RPMI7951 (cell line): ENCODE data around the gene CD99. TPM values are rescaled to one million over a fixed set of nuclear protein-coding genes. Genes with fewer than 3 reads are reported as not detected.
A peak's percentile ranks its signal among the peaks of the same experiment; 100 is the strongest.

Experiments
- DNase-seq: peaks from one replicate; pipeline ENCODE4 v3.0.0-alpha.2; 2012; ENCODE audit warnings: low read depth
- total RNA-seq: library from RNA; depleted of rRNA; stranded (reverse); fragments of >200 nt; shearing (Covaris generic); gene quantifications from 2 replicates; pipeline ENCODE4 v1.2.3, GENCODE V29; 2014; rRNA removed

The CD99 gene, protein sequence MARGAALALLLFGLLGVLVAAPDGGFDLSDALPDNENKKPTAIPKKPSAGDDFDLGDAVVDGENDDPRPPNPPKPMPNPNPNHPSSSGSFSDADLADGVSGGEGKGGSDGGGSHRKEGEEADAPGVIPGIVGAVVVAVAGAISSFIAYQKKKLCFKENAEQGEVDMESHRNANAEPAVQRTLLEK
- total RNA-seq: 444 and 519 TPM in 2 replicates

DNA sequence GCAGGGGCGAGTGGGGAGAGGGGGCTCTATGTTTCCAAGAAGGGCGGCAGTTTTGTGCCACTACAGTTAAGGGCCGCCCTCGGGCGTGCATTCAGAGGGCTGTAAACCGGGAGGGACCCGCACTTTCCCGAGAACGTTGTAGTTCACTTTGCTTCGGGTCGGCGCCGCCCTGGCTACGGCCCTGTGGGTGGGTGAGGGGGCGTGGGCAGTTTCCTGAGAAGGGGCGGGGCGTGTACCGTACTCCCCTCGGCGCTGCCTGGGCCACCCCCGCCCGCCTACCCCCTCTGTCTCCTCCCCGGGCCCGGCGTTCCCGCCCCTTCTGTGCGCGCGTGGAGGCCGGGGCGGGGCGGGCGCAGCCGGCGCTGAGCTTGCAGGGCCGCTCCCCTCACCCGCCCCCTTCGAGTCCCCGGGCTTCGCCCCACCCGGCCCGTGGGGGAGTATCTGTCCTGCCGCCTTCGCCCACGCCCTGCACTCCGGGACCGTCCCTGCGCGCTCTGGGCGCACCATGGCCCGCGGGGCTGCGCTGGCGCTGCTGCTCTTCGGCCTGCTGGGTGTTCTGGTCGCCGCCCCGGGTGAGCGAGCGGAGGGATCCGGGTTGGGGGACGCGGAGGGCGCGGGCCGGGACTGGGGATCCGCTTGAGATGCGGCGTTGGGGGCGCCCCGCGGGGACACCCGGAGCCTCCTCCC, at the start of gene CD99:
Gene CD99 (plus strand): TSS at position 440 of the 687 bp plus-strand sequence. CDS start 66 bp downstream, at position 506.
- peak; percentile 90 for DNase-seq

DNA sequence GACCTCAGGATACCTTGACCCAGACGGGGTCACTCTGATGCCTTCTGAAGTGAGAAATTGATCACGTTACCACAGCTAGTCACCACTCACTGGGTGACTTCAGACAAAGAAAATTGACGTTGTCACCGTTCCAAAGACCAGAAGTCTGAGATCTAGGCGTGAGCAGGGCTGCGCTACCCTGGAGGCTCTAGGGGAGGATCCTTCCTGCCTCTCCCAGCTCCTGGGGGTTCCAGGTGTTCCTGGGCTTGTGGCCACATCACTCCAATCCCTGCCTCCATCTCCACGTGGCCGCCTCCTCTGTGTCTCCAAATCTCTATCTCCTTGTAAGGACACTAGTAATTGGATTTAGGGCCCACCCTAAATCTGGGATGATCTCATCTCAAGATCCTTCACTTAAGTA, 48.9 kb upstream of the CD99 start:
- no peak for DNase-seq

DNA sequence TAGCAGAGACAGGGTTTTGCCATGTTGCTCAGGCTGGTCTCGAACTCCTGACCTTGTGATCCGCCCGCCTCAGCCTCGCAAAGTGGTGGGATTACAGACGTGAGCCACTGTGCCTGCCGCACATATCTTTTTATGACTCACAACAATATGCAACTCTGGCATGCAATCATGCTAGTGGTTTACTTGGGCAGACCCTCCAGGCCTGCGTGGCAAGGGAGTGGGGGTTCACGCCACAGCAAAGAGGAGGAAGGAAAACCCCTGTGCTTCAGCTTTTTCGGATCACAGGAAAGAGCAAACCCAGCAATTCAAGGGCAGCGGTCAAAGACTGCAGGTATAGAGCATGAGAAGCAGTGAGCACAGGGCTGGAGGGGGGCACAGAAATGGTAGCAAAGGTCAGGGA, 48.3 kb upstream of the CD99 start:
- no peak for DNase-seq

DNA sequence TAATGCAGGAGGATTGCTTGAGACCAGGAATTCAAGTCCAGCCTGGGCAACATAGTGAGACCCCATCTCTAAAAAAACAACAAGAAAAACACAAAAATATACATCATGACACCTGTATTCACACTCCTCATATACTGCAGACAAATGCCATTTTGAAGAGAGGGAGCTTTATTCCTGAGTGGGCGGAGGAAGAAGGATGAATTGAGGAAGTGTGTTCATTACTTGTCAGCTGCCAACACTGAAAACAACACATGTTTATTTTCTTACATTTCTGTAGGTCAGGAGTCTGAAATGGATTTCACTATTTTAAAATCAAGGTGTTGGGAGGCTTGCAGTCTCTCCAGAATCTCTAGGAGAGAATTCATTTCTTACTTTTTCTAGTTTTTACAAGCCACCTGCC, 47.2 kb upstream of the CD99 start:
- DNase-seq: no peak

DNA sequence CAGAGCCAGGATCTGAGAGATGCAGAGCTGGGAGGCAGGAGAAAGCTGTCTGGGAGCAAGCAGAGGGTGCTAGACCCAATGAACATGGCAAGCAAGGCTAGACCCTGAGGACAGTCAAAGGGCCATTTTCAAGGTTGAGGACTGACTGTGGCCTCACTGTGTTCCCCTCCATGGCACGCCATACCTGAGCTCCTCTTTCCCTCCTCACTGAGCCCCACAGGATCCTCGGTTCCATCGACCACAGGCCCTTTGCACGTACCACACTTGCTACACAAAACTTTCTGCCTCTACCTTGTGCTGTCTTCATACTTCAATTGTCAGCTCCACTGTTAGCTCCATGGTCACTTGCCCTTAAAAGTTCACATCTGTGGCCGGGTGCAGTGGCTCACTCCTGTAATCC, 45.5 kb upstream of the CD99 start:
- DNase-seq: no peak

DNA sequence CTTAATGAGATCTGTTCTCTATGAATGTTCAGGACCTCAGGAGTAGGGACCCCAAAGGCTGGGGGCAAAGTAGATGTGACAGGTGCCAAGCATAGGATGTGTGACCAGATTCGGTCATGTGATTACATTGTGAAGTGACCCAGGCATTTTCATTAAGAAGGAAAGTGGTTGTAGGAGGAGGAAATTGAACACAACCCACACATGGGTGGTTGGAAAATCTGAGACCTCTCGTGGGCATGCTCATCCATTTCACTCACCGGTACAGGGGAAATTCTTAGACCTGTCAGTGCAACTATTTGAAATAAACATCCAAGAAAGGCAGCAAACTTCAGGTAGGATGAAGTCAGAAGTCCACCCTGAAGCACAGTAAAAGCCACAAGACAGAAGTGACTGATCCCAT, 43.5 kb upstream of the CD99 start:
- no peak for DNase-seq

DNA sequence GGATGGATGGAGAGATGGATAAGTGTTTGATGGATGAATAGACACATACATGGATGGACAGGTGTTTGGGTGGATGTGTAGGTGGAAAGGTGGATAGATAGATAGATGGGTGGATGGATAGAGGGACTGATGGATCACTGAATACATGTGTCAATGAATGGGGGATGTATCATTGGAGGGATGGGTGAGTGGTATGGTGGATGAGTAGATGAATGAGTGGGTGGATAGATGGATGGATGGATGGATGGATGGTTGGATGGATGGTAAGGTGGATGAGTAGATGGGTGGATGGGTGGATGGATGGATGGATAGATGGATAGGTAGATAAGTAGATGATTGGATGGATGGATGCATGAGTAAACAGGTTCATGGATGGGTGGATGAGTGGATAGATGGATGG, 41.1 kb upstream of the CD99 start:
- no peak for DNase-seq

DNA sequence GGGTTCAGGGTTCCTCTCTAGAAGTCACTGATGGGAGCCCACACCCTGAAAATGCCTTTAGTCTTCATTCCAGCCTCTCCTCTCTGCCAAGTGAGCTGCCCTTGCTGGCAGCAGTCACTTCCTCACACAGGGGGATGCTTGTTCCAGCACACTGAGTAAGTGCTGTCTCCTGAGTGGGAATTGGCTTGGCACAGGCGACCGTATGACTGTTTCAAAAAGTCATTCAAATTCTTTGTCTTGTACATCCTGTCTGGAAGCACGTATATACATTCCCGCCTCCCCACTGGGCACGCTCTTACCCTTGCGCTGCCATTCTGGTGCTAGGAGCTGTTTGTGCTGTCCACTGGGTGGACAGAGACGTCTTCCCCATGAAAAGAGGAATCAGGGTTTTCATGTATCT, 40.2 kb upstream of the CD99 start:
- peak; percentile 14 for DNase-seq

DNA sequence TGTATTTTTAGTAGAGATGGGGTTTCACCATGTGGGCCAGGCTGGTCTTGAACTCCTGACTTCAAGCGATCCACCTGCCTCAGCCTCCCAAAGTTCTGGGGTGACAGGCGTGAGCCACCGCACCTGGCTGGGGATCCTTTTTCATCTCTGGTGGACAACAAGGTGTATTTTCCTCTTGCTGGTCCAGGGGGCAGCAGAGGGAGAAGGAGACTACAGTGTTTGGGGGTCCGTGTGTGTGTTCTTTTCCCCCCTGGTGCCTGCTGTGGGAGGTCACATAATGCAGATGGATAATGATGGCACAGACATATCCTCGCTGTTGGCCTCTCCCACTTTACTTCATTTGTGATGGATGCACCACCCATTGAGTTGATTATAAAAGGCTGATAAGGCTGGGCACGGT, 39.0 kb upstream of the CD99 start:
- no peak for DNase-seq

DNA sequence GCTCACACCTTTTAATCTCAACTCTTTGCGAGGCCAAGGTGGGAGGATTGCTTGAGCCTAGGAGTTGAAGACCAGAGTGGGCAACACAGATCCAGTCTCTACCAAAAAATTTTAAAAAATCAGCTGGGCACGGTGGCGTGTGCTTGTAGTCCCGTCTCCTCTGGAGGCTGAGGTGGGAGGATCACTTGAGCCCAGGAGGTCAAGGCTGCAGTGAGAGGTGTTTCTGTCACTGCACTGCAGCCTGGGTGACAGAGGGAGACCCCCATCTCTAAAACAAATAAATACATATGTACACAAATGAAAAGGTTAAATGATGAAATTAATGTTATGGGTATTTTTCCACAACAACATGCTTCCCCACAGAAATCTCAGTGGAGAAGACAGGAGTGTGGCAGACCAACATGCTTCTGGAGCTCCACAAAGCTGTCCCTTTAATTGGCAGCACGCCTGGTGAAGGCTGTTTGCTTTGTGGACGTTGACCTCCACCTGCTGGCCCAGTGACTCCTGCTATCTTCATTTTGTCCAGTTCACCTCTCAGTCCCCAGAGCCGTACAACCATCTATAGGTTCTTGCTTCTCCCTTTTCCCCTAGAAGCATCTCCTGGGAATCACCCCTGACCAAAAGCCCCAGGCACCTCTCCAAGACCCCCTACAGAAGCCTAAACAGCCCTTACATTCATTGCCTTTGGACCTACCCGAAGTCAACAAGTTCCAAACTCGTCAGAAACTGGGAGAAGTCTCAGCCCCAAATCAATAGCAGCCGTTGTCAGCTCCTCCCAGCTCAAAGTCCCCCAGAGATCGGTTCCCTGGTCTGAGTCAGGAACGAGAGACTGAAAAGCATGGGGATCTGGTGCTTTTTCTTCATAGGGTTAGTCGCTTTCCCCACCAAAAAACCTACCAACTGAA, 36.4 kb upstream of the CD99 start:
- DNase-seq: no peak

DNA sequence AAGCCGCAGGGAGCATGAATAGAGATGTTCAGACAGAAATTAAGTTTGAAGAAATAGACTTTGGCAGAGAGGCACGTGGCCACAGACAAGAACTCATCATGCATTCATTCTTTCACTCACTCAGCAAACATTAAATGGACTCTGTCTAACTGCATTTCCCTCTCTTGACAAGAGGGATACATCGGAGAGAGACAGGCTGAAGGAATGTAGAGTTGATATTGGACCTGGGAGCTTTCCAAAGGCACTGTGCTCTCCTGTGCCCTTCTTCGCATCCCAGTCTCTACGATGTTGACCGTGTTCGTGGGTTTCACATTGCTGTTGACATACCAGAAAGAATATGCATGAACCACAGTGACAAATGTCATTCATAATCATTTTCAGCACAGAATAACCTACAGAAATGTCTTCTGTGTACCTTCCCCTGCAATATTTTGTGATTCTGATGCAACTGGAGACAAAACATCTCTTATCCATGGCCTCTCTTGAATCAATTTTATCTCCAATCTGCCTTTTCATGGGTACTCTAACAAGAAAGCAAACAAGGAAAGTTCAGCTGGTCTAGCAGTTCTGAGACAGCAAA, 34.7 kb upstream of the CD99 start:
- DNase-seq: no peak

DNA sequence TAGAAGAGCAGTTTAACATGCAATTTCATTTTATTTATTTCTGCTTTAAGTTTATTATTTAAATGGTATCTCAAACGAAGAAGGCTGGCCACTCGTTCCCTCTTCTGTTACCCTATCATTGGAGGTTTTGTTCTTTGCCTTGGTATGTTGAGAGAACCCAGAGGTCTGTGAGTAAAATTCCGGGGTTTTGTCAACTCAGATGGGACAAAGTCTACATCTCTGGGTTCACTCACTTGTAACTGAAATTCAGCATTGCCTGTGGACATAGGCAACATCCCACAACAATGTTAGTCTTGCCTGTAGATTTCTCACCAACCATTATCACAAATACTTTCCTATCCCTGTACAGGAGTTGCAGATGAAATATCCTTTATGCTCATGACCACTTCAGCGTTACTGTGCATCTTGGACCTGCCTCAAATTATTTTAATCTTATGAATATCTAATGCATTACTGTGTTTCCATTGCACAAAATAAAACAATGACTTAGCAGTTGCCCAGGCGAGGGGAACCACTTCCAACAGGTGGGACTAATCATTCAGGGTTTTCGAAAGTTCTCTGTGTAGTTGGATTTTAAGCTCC, 33.5 kb upstream of the CD99 start:
- DNase-seq: no peak

DNA sequence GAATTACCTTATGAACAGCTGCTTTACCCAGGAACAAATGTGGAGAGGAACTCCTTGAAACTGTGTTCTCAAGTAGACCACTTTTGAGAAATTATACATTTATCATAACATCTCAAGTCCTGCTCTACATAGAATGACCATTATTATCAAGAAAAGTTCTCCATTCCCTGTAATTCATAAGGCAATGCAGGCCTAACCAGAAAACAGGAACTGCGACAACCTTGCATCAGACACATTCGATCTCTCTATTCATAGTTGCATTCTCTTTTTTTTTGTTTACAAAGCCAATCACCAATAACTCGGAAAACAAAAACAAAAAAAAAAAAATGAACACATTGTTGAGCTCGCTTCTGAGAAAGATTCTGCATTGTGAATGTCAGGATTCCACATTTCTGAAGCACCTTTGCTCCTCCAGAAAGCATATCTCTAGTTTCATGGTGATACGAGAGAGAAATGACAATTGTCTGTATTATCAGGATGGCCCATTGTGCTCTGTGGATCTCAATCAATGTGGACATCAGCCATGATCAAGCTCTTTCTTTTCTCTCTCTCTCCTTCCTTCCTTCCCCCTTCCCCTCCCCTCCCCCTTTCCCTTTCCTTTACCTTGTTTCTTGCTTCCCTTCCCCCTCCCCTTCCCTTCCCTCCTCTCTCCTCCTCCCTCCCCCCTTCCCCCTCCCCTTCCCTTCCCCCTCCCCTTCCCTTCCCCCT, 32.4 kb upstream of the CD99 start:
- DNase-seq: no peak

DNA sequence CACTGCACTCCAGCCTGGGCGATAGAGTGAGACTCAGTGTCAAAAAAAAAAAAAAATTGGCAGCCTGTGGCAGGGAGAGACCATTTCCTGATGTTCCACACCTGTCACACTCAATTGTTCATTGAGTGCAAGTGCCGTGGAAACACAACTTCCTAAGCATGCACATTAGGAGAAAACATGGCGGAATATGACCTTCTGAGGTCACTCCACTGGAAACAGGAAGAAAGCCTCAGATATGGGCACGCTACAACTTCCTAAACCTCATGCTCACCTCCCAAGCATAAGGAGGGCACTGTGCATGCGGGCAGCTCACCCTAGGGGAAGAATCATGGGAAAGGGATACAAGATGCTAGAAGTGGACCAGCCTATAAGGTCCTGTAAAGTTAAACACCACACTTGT, 28.5 kb upstream of the CD99 start:
- no peak for DNase-seq

DNA sequence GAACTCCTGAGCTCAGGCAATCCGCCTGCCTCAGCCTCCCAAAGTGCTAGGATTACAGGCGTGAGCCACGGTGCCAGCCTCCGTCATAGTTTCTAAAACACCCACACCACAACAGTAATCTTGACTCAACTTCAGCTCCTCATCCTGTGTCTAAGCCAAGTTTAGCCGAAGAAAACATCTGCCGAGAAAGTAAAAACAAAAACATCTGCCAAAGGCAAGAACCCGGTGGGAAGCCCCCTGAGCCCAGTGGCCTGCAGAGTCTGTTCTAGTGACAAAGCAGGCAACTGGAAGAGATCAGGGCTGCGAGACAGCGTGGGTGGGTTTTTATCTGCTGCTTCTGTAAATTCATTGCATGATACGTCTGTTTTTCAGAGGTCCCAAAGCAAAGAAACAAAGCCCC, 26.6 kb upstream of the CD99 start:
- DNase-seq: peak; percentile 16

DNA sequence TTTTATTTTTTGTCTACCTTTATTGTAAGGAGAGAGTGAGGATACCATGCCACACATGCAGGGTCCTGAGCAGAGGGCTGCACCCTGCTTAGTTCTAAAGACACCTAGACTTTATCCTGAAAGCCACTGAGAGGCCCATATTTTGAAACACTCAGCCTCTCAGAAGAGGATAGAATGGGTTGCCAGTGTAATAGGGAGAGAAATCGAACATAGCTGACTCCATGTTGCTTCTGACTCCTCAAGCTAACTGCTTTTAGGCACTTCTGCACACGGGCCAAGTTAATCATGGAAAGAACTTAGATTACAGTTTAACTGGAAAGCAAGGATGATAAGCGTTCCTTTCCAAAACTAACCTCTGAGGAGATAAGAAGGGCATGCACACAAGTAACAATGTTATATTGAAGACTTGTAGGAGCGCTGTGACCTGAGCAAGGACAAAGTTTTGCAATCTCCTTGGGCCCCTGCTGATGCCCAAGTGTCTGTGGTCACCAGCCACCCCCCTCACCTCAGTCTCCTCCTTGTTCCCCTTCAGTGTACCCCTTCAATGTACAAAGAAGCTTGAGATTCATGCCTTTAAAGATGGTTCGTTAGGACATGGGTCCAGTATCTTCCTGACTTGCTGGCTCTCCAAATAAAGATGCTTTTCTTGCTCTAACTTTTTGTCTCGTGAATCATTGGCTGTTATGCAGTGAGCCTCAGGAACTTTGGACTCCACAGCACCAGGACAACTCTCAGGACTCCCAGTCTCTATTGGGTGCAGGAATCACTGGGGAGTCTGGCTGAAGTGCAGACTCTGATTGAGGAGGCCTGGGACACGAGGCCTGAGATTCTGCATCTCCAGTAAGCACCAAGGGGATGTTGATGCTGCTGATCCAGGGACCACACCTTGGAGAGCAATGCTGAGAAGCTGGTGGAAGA, 25.4 kb upstream of the CD99 start:
- DNase-seq: no peak

DNA sequence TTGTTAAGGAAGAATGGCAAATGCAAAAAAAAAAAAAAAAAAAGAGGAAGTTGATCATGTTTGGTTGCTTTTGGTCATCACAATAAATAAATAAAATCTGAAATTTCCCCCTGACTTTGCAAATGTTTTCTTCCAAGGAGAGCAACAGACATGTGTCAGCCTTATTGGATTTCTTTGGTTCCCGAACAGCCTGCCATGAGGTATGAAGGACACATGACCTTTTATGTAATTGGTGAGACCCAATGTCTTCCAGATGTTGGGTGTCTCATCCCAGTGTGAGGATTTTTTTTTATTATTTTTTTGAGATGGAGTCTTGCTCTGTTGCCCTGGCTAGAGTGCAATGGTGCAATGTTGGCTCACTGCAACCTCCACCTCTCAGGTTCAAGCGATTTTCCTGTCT, 24.6 kb upstream of the CD99 start:
- no peak for DNase-seq

DNA sequence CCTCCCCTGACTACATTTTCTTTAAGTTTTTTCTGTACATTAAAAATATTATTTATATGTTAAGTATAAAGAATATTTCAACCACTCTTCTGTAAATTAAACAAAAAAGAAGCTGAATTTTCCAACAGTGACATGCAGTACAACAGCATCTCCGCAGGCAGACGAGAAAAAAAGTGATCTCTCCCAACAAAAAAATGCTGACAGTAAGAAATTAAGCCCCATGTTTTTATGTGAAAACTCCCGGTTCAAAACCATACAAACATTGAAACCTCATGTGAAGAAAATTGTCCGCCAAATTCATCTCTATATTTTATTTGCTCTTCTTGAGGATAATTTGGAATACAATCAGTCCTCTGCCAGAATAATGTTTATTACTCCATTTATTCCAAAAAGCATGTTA, 20.1 kb upstream of the CD99 start:
- DNase-seq: no peak

DNA sequence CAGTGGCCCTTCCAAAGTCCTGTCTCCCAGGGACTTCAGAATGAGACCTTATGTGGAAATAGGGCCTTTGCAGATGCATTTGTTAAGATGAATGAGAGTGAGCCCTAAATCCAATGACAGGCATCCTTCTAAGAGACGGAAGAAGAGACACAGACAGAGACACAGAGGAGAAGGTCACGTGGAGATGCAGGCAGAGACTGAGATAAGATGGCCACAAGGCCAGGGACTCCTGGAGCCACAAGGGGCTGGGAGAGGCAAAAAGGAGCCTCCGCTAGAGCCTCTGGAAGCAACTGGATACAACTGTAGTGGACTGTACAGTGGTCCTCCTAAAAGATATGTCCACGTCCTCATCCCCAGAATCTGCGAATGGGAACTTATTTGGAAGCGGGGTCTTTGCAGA, 19.0 kb upstream of the CD99 start:
- no peak for DNase-seq

DNA sequence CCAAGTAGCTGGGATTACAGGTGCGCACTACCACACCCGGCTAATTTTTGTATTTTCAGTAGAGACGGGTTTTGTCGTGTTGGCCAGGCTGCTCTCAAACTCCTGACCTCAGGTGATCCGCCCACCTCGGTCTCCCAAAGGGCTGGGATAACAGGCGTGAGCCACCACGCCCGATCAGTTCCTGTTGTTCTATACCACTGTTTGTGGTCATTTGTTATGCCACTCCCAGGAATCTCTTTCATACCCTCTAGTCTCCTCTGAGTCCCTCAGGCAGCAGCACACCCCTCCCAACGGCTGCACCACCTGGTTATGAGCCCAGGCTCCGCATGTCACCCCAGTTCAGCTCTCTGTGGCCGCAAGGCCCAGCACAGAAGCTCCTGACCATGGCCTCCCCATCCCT, 17.5 kb upstream of the CD99 start:
- DNase-seq: no peak
